GM12891 (cell line): ENCODE data around the gene CDKN2D.

ENCODE experiments used
- POLR2A ChIP-seq: IDR thresholded peaks from 2 replicates; pipeline ENCODE4 v1.6.1; 2011; ENCODE audit warnings: low read depth, low read length, control low read depth
- POLR2AphosphoS5 ChIP-seq: IDR thresholded peaks from 2 replicates; pipeline ENCODE4 v1.6.1; 2011; ENCODE audit warnings: low read depth, low read length, control low read depth
- POU2F2 ChIP-seq: IDR thresholded peaks from 2 replicates; pipeline ENCODE4 v1.6.1; 2011; ENCODE audit warnings: low read depth, mild to moderate bottlenecking, control low read depth, low read length, moderate library complexity
- TAF1 ChIP-seq: IDR thresholded peaks from 2 replicates; pipeline ENCODE4 v1.6.1; 2011; ENCODE audit warnings: low read depth, low read length, control low read depth

- TF ChIP-seq TAF1 (no peak), POLR2A (no peak), POLR2AphosphoS5 (no peak), POU2F2 (no peak)
These were observed 48.8 kb upstream of the CDKN2D start for GRCh38 chr19:10617409-10618121.
